PFSK-1 (cell line): ENCODE data around the gene NECAB2.

Source experiments
- POLR2AphosphoS5 ChIP-seq: IDR thresholded peaks from 2 replicates; pipeline ENCODE4 v1.6.1; 2012; ENCODE audit warnings: low read depth, mild to moderate bottlenecking, control low read depth, low read length, moderate library complexity
- REST ChIP-seq, 2 experiments: IDR thresholded peaks; 2 replicates each; pipeline versions ENCODE4 v1.6.1 to v1.8.0; 2011 to 2012; ENCODE audit warnings: low read depth in 2 of 2, low read length in 2 of 2, control low read depth in 1 of 2, inconsistent platforms in 1 of 2, mild to moderate bottlenecking in 1 of 2, moderate library complexity in 1 of 2; ENCODE audit not compliant: insufficient read depth in 1 of 2
- SIN3A ChIP-seq: IDR thresholded peaks from 2 replicates; pipeline ENCODE4 v1.6.1; 2012; ENCODE audit warnings: mild to moderate bottlenecking, low read length, moderate library complexity, borderline replicate concordance; ENCODE audit not compliant: insufficient read depth
- TAF1 ChIP-seq: IDR thresholded peaks from 2 replicates; pipeline ENCODE4 v1.6.1; 2012; ENCODE audit warnings: low read length, control low read depth, borderline replicate concordance; ENCODE audit not compliant: insufficient read depth

- TF ChIP-seq POLR2AphosphoS5 (no peak), REST (IDR thresholded peaks at IDR 0.05; ENCODE audit: insufficient read depth in 1 of 2, low read depth in 2 of 2, low read length in 2 of 2) (no peak), SIN3A (no peak), TAF1 (no peak)
Measured at GRCh38 chr16:83975590-83976260, 7.7 kb downstream of the NECAB2 start.
